H9 (cell line): Measurements from ENCODE around the gene SKAP1. TPM values are rescaled to one million over a fixed set of nuclear protein-coding genes. Genes with fewer than 3 reads are reported as not detected.

Experiments
- DNase-seq: peaks from one replicate; pipeline ENCODE4 v3.0.0-alpha.2; 2017
- H2AFZ ChIP-seq: one replicate; pipeline ENCODE4 v1.6.1; 2013; ENCODE audit warnings: mild to moderate bottlenecking, low read length, control low read depth, moderate library complexity
- H2AK5ac ChIP-seq: 2 replicates; pipeline ENCODE4 v1.6.1; 2013; ENCODE audit warnings: low read length, control low read depth, mixed read lengths; ENCODE audit not compliant: insufficient read length
- H2BK120ac ChIP-seq: one replicate; pipeline ENCODE4 v1.6.1; 2013; ENCODE audit warnings: low read depth, mild to moderate bottlenecking, low read length, control low read depth, inconsistent platforms; ENCODE audit not compliant: poor library complexity, severe bottlenecking
- H2BK12ac ChIP-seq: 2 replicates; pipeline ENCODE4 v1.6.1; 2013; ENCODE audit warnings: low read length, control low read depth, mixed read lengths, low read depth; ENCODE audit not compliant: insufficient read length
- H2BK15ac ChIP-seq: 2 replicates; pipeline ENCODE4 v1.6.1; 2013; ENCODE audit warnings: low read depth, low read length, control low read depth
- H2BK20ac ChIP-seq: one replicate; pipeline ENCODE4 v1.6.1; 2013; ENCODE audit warnings: low read depth, mild to moderate bottlenecking, low read length, control low read depth, inconsistent platforms; ENCODE audit not compliant: poor library complexity, severe bottlenecking
- H2BK5ac ChIP-seq: 2 replicates; pipeline ENCODE4 v1.6.1; 2013; ENCODE audit warnings: low read length, control low read depth, mixed read lengths; ENCODE audit not compliant: insufficient read length
- H3K14ac ChIP-seq: 2 replicates; pipeline ENCODE4 v1.6.1; 2013; ENCODE audit warnings: low read length, control low read depth; ENCODE audit not compliant: insufficient read depth
- H3K18ac ChIP-seq: 2 replicates; pipeline ENCODE4 v1.6.1; 2013; ENCODE audit warnings: low read depth, mild to moderate bottlenecking, mixed read lengths, low read length, control low read depth; ENCODE audit not compliant: insufficient read length
- H3K23ac ChIP-seq: 2 replicates; pipeline ENCODE4 v1.6.1; 2013; ENCODE audit warnings: low read length, control low read depth, mixed read lengths, low read depth; ENCODE audit not compliant: insufficient read length
- H3K23me2 ChIP-seq: 2 replicates; pipeline ENCODE4 v1.6.1; 2013; ENCODE audit warnings: low read depth, mild to moderate bottlenecking, mixed read lengths, low read length, control low read depth; ENCODE audit not compliant: insufficient read length, poor library complexity, severe bottlenecking
- H3K27ac ChIP-seq: 2 replicates; pipeline ENCODE4 v1.5.1; 2013; ENCODE audit warnings: low read length, control low read depth, mixed read lengths, low read depth; ENCODE audit not compliant: insufficient read length
- H3K27me3 ChIP-seq: 2 replicates; pipeline ENCODE4 v1.6.1; 2013; ENCODE audit warnings: low read length, control low read depth, inconsistent platforms; ENCODE audit not compliant: insufficient read depth
- H3K4ac ChIP-seq: 2 replicates; pipeline ENCODE4 v1.6.1; 2013; ENCODE audit warnings: low read depth, mild to moderate bottlenecking, control low read depth, inconsistent platforms, low read length, moderate library complexity
- H3K4me1 ChIP-seq: 2 replicates; pipeline ENCODE4 v1.6.1; 2013; ENCODE audit warnings: low read length, control low read depth, inconsistent platforms; ENCODE audit not compliant: insufficient read depth
- H3K4me2 ChIP-seq: 2 replicates; pipeline ENCODE4 v1.6.1; 2013; ENCODE audit warnings: low read length, control low read depth, mixed read lengths; ENCODE audit not compliant: insufficient read length, insufficient read depth
- H3K56ac ChIP-seq: 2 replicates; pipeline ENCODE4 v1.6.1; 2013; ENCODE audit warnings: low read depth, mild to moderate bottlenecking, mixed read lengths, low read length, control low read depth; ENCODE audit not compliant: insufficient read length
- H3K79me1 ChIP-seq: 2 replicates; pipeline ENCODE4 v1.6.1; 2013; ENCODE audit warnings: low read depth, mild to moderate bottlenecking, moderate library complexity, low read length, control low read depth, inconsistent platforms; ENCODE audit not compliant: insufficient read depth, poor library complexity, severe bottlenecking
- H3K79me2 ChIP-seq: 2 replicates; pipeline ENCODE4 v1.6.1; 2013; ENCODE audit warnings: low read length, control low read depth, inconsistent platforms; ENCODE audit not compliant: insufficient read depth
- H3K9ac ChIP-seq: 2 replicates; pipeline ENCODE4 v1.6.1; 2013; ENCODE audit warnings: low read length, control low read depth, mixed read lengths; ENCODE audit not compliant: insufficient read length; ENCODE audit errors: extremely low read depth
- H3K9me3 ChIP-seq: one replicate; pipeline ENCODE4 v1.6.1; 2013; ENCODE audit warnings: low read depth, low read length, inconsistent platforms; ENCODE audit not compliant: control insufficient read depth
- H3T11ph ChIP-seq: one replicate; pipeline ENCODE4 v1.6.1; 2013; ENCODE audit warnings: mild to moderate bottlenecking, low read length, control low read depth, inconsistent platforms
- H4K20me1 ChIP-seq: one replicate; pipeline ENCODE4 v1.6.1; 2013; ENCODE audit not compliant: control insufficient read depth, insufficient read length, insufficient read depth
- H4K5ac ChIP-seq: 2 replicates; pipeline ENCODE4 v1.6.1; 2013; ENCODE audit warnings: low read depth, mild to moderate bottlenecking, mixed read lengths, low read length, control low read depth; ENCODE audit not compliant: insufficient read length
- H4K8ac ChIP-seq: replicated peaks from 2 replicates; pipeline ENCODE4 v1.6.1; 2013; ENCODE audit warnings: low read length, control low read depth, mixed read lengths, low read depth; ENCODE audit not compliant: insufficient read length
- H4K91ac ChIP-seq: 2 replicates; pipeline ENCODE4 v1.6.1; 2013; ENCODE audit warnings: low read depth, mild to moderate bottlenecking, moderate library complexity, mixed read lengths, low read length, control low read depth; ENCODE audit not compliant: insufficient read length
- H3K27ac Mint-ChIP-seq, 3 experiments: 2 replicates in 2 of 3; 3 replicates in 1 of 3; pipeline ENCODE4 v1.8.0; 2020 to 2021; ENCODE audit warnings: mixed read lengths in 3 of 3, mild to moderate bottlenecking in 1 of 3, moderate library complexity in 1 of 3
- H3K27me3 Mint-ChIP-seq: 2 replicates; pipeline ENCODE4 v1.8.0; 2021; ENCODE audit warnings: low read depth, mild to moderate bottlenecking, moderate library complexity, mixed read lengths
- H3K36me3 Mint-ChIP-seq, 3 experiments: 2 replicates in 2 of 3; 3 replicates in 1 of 3; pipeline ENCODE4 v1.8.0; 2020 to 2021; ENCODE audit warnings: low read depth in 3 of 3, mixed read lengths in 3 of 3; ENCODE audit not compliant: insufficient read depth in 1 of 3
- H3K4me1 Mint-ChIP-seq, 2 experiments: 2 replicates each; pipeline ENCODE4 v1.8.0; 2020; ENCODE audit warnings: mixed read lengths in 2 of 2
- H3K4me3 Mint-ChIP-seq, 2 experiments: 2 replicates in 1 of 2; 3 replicates in 1 of 2; pipeline ENCODE4 v1.8.0; 2020 to 2021; ENCODE audit warnings: mild to moderate bottlenecking in 2 of 2, mixed read lengths in 2 of 2, moderate library complexity in 1 of 2
- H3K9me3 Mint-ChIP-seq, 2 experiments: 2 replicates in 1 of 2; 3 replicates in 1 of 2; pipeline ENCODE4 v1.8.0; 2020; ENCODE audit warnings: mild to moderate bottlenecking in 2 of 2, mixed read lengths in 2 of 2, moderate library complexity in 1 of 2
- WGBS: extraction: QIAGEN DNeasy Blood & Tissue Kit; methylation state at CpG from one replicate; pipeline ENCODE4 v1.1.7; 2013; ENCODE audit warnings: missing lambda C conversion rate, low lambda C conversion rate, mixed read lengths; ENCODE audit not compliant: insufficient read length; ENCODE audit errors: extremely low coverage; 5-methylcytosine and 5-hydroxymethylcytosine counted together
- total RNA-seq: library from RNA; stranded (reverse); gene quantifications from 2 replicates; pipeline ENCODE4 v1.2.1, GENCODE V29; 2021
- TF ChIP-seq, protein P1 (sequence below): fragments of 200-600 bp; sonication (generic); conservative IDR thresholded peaks from 3 replicates; pipeline ENCODE4 v1.8.0; 2021; ENCODE audit warnings: antibody characterized with exemption, mild to moderate bottlenecking

Gene SKAP1
- total RNA-seq, 1 experiment from 2014 or later: not detected

DNA sequence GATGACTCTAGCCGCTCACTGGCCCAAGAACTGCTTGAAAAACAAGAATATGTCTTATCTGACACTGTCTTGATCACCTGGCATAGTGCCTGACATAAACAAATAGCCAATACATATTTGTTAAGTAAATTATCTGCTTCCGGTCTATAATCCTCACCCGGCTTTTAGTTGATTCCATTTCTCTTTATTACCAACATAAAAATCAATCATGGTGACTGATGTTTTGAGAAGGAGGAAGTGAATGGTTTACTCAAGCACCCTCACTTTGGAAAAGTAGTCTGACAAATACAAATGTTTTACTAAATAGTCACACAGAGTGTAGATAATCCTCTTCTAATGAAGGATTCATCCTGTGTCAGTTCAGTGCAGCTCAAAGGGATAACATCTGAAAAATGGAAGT, 47.0 kb downstream of the SKAP1 start:
- H3K9me3 ChIP-seq: no peaks in the 10 kb centered on the region
- no peaks in the 10 kb centered on the region for H3K23me2 ChIP-seq
- H3T11ph ChIP-seq: no peak overlapping the region
- no peak overlapping the region for H2BK15ac ChIP-seq
- no peak overlapping the region for H3K4ac ChIP-seq
- no peak overlapping the region for H4K8ac ChIP-seq
- H3K79me2 ChIP-seq: no peaks in the 10 kb centered on the region
- no peak overlapping the region for H2AFZ ChIP-seq
- H2BK5ac ChIP-seq: no peak overlapping the region
- H3K4me1 Mint-ChIP-seq: no peaks in the 10 kb centered on the region
- H3K4me2 ChIP-seq: no peak overlapping the region
- no peak overlapping the region for H2BK12ac ChIP-seq
- H3K4me1 ChIP-seq: no peaks in the 10 kb centered on the region
- H3K27ac ChIP-seq: no peak overlapping the region
- H3K18ac ChIP-seq: no peak overlapping the region
- WGBS: no CpG with 5 or more reads among the region's 3 CpGs
- no peaks in the 10 kb centered on the region; the same call in 1 of the 2 replicates for H3K27me3 ChIP-seq
- no peak overlapping the region for H4K91ac ChIP-seq
- no peak overlapping the region for H2AK5ac ChIP-seq
- H3K36me3 Mint-ChIP-seq: no peaks in the 10 kb centered on the region
- H3K27ac Mint-ChIP-seq: no peak overlapping the region
- no peak overlapping the region for H4K5ac ChIP-seq
- H3K79me1 ChIP-seq: no peaks in the 10 kb centered on the region
- no peaks in the 10 kb centered on the region for H4K20me1 ChIP-seq
- no peak overlapping the region for H2BK20ac ChIP-seq
- no peak overlapping the region for H3K23ac ChIP-seq
- DNase-seq: no peak
- TF ChIP-seq, protein P1, sequence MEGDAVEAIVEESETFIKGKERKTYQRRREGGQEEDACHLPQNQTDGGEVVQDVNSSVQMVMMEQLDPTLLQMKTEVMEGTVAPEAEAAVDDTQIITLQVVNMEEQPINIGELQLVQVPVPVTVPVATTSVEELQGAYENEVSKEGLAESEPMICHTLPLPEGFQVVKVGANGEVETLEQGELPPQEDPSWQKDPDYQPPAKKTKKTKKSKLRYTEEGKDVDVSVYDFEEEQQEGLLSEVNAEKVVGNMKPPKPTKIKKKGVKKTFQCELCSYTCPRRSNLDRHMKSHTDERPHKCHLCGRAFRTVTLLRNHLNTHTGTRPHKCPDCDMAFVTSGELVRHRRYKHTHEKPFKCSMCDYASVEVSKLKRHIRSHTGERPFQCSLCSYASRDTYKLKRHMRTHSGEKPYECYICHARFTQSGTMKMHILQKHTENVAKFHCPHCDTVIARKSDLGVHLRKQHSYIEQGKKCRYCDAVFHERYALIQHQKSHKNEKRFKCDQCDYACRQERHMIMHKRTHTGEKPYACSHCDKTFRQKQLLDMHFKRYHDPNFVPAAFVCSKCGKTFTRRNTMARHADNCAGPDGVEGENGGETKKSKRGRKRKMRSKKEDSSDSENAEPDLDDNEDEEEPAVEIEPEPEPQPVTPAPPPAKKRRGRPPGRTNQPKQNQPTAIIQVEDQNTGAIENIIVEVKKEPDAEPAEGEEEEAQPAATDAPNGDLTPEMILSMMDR: no peak
- H3K56ac ChIP-seq: no peak overlapping the region
- H2BK120ac ChIP-seq: no peak overlapping the region
- peaks cover 58% of the 10 kb centered on the region for H3K27me3 Mint-ChIP-seq
- no peaks in the 10 kb centered on the region for H3K9me3 Mint-ChIP-seq
- no peak overlapping the region for H3K4me3 Mint-ChIP-seq
- H3K9ac ChIP-seq: no peak overlapping the region
- H3K14ac ChIP-seq: no peak overlapping the region
